ENCODE results near the gene SLC16A5.

DNA sequence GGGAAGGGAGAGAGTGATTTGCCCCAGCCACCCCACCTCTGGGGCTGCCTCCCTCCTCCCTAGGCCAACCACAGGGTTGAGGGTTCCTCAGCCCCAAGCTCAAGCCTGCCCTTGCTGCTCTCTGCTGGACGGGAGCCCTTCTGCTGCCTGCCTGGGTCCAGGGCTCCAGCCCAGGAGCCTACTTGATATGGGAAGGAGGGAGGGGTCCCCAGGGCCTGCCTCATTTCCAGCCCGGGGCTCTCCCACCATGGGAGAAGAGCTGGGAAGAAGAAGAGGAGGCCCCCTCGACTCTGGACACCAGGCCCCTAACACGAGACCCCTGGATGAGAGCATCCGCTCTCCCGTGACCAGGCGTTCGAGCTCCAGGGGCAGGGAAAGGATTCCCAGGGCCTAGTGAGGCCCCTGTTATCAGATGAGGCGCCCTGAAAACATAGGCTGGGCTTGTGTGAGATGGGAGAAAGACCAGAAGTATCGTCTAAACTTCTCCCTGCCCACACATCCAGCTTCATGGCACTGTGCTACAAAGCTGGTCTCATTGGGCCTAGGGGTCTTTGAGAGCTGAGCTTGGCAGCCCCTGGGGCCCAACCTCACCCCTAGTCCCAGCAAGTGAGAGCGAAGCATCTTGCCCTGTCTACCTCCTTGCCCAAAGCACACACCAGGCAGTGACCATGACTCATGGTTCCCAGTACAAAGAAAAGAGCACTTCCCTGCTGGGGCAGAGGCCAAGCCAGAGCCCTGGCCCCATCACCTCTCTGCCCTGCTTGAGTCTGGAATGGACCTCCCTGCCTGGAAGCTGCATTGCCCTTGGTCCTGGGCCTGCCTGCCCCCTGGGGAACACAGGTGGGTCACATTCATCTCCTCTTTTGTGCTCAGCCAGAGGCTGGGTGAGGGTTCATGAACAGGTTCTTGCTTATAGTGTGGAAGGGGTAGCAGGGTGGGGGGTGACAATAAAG lies 987 bp downstream of the SLC16A5 start:
- TF ChIP-seq TEAD4 (CRISPR knock-in tag; IDR thresholded peaks at IDR 0.05): no peak
- TF ChIP-seq, protein P1, sequence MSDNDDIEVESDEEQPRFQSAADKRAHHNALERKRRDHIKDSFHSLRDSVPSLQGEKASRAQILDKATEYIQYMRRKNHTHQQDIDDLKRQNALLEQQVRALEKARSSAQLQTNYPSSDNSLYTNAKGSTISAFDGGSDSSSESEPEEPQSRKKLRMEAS (CRISPR knock-in tag; IDR thresholded peaks at IDR 0.05): no peak
- no peak for TF ChIP-seq SMAD3 (CRISPR knock-in tag; IDR thresholded peaks at IDR 0.05; ENCODE audit: borderline replicate concordance)
- TF ChIP-seq ZNF138 (CRISPR knock-in tag; conservative IDR thresholded peaks at IDR 0.05): no peak
- no peak for TF ChIP-seq TCF7 (CRISPR knock-in tag; IDR thresholded peaks at IDR 0.05; ENCODE audit: low read depth)
- TF ChIP-seq, protein P2, sequence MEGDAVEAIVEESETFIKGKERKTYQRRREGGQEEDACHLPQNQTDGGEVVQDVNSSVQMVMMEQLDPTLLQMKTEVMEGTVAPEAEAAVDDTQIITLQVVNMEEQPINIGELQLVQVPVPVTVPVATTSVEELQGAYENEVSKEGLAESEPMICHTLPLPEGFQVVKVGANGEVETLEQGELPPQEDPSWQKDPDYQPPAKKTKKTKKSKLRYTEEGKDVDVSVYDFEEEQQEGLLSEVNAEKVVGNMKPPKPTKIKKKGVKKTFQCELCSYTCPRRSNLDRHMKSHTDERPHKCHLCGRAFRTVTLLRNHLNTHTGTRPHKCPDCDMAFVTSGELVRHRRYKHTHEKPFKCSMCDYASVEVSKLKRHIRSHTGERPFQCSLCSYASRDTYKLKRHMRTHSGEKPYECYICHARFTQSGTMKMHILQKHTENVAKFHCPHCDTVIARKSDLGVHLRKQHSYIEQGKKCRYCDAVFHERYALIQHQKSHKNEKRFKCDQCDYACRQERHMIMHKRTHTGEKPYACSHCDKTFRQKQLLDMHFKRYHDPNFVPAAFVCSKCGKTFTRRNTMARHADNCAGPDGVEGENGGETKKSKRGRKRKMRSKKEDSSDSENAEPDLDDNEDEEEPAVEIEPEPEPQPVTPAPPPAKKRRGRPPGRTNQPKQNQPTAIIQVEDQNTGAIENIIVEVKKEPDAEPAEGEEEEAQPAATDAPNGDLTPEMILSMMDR (IDR thresholded peaks at IDR 0.05): no peak
- no peak for TF ChIP-seq ETV6 (CRISPR knock-in tag; IDR thresholded peaks at IDR 0.05)
- TF ChIP-seq MYBL2 (CRISPR knock-in tag; IDR thresholded peaks at IDR 0.05): no peak
- TF ChIP-seq, protein P3, sequence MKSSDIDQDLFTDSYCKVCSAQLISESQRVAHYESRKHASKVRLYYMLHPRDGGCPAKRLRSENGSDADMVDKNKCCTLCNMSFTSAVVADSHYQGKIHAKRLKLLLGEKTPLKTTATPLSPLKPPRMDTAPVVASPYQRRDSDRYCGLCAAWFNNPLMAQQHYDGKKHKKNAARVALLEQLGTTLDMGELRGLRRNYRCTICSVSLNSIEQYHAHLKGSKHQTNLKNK (CRISPR knock-in tag; IDR thresholded peaks at IDR 0.05): no peak
- TF ChIP-seq, protein P4, sequence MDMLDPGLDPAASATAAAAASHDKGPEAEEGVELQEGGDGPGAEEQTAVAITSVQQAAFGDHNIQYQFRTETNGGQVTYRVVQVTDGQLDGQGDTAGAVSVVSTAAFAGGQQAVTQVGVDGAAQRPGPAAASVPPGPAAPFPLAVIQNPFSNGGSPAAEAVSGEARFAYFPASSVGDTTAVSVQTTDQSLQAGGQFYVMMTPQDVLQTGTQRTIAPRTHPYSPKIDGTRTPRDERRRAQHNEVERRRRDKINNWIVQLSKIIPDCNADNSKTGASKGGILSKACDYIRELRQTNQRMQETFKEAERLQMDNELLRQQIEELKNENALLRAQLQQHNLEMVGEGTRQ (CRISPR knock-in tag; IDR thresholded peaks at IDR 0.05): no peak
- TF ChIP-seq, protein P5, sequence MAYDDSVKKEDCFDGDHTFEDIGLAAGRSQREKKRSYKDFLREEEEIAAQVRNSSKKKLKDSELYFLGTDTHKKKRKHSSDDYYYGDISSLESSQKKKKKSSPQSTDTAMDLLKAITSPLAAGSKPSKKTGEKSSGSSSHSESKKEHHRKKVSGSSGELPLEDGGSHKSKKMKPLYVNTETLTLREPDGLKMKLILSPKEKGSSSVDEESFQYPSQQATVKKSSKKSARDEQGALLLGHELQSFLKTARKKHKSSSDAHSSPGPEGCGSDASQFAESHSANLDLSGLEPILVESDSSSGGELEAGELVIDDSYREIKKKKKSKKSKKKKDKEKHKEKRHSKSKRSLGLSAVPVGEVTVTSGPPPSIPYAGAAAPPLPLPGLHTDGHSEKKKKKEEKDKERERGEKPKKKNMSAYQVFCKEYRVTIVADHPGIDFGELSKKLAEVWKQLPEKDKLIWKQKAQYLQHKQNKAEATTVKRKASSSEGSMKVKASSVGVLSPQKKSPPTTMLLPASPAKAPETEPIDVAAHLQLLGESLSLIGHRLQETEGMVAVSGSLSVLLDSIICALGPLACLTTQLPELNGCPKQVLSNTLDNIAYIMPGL (CRISPR knock-in tag; IDR thresholded peaks at IDR 0.05): no peak
